Activated CD8-positive, alpha-beta memory T cell treated with anti-CD3 and anti-CD28 coated beads for 1 hour (primary cell): Measurements from ENCODE around the gene PLCB4.

Source experiments
- DNase-seq, 2 donors: peaks; one replicate each; pipeline ENCODE4 v3.0.0-alpha.2; 2020; ENCODE audit warnings: low read depth in 1 of 2; ENCODE audit errors: extremely low read depth in 1 of 2

PLCB4 gene

DNA sequence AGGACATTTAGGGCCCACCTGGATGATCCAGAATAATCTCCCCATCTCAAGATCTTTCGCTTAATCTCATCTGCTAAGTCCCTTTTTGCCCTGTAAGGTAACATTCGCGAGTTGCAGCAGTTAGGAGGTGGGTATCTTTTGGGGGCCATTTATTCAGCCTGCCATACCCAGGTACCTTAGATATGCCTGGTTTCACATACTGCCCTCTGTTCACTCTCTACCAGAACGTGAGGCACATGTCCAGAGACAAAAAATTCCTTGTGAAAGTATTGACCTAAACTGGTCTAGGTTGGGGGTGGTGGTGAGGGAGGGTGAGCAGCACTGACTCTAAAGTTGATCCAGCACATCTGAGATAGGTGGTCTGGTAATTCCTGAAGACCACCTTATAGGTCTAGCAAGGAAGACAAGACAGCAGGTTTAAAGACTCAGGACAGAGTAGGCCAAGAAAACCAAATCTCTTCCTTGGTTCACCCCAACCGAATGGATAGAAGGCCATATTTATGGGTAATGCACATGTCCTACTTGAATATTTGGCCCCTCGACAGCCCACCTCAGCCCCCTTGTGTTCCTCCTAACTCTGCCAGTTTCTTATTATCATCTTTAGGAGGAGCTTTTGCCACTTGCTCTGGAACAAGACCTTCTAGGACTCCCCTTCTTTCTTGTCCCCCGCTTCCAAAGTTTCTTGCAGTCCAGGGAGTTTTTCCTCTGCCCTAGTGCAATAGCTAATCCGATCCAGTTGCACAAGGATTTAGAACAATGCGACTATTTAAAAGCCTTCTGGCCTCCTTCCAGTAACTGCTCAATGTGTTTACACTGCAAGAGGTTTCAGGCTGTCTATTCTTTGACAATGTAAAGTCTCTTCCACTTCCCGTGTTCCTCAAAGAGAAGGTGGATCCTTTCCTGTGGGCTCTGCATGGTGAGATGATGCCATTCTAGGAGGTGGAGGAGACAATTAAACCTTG, 232.5 kb downstream of the PLCB4 start:
- DNase-seq = no peak

DNA sequence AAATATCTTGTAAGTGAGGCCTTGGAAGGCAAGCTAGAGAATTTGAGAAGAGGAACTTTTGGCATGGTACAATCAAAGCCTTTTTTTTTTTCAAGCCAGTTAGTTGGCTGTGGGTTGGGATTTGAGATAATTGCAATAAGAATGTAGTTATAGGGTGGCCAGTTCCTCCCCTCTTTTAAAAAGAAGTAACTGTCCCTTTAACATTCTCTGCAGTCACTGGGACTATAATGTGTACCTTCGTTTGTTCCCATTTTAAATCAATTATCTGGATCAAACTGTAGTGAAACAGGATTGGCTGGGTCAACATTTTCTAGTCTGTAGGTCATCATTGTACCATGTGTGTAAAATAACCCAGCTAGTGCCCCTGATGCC, 233.2 kb downstream of the PLCB4 start:
- DNase-seq = no peak

DNA sequence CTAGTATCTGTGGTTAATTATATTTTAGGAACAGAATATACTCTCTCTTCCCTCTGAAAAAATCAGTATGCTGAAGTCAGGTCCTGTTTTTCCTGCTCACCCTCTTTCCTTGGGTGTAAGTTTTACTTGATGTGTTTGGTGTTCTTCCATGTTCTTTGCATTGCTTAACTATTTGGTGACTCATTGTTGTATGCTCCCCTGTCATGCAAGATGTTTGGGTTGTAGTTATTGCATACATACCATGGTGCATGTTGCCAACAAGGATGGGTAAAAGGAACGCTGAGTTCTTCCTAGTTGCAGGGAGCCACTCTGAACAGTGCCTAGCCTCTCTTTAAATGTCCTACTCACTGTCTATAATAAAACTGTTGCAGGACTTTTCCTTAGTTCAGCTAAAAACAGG, 237.6 kb downstream of the PLCB4 start:
- DNase-seq = no peak

GRCh38 chr20:9308056-9308455, 239.2 kb downstream of the PLCB4 start:
- no peak for DNase-seq

DNA sequence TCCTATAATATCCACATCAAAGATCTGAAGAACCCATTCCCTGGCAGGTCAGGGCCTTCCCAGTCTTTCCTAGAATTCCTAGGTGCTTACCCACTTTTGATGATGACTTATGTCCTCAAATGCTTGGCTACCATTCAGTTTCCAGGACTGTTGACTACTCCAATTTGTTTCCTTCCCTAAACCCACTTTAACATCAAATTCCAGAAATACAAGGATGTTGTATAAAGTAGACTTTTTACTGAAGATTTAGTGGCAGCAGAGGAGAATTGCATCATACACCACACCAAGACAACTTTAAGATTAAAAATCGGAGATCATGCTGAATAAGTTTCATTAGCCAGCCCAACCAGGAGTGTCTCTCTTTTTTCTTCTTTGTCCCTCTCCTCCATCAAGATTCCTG, 242.2 kb downstream of the PLCB4 start:
- DNase-seq = no peak

- DNase-seq = no peak
Measured at GRCh38 chr20:9319687-9320384, 250.9 kb downstream of the PLCB4 start.

GRCh38 chr20:9321007-9321406, 252.1 kb downstream of the PLCB4 start:
- DNase-seq = no peak

DNA sequence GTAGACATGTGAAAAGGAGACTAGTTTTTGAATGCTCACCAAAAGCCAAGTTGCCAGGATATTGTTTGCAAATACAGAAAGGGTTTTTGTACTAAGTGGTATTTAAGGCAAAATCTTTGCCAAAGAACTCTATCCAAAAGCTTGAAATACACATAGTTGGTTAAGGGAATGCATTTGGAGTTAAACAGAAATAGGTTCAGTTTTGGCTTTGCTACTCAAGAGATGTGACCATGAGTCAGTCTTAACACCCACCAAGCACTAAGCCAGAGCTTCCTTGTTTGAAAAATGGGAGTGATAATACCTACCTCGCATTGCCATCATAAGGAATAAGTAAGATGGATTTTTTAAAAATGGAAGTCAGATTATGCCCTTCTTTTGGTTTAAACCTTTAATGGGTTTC, 253.8 kb downstream of the PLCB4 start:
- no peak for DNase-seq

DNA sequence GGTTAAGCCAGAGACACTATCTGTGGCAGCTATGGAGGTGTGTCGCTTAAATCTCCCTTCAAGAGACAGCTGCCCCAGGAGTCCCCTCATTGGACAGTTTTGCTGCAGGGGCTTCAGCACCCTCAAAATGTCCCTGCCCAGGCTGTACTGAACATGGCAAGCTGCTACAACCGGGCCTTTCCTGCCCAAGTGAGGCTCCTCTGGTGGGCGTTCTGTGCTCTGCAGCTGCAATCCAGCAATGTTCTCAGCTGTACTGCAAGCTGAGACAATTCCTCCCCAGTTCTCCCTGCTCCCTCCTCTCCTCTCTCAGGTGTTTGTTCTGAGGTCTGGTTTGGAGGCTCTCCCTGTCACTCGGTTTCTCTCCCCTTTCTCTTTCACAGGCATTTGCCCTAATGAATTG, 254.7 kb downstream of the PLCB4 start:
- no peak for DNase-seq

- DNase-seq = no peak
Measured at GRCh38 chr20:9329355-9330101, 260.6 kb downstream of the PLCB4 start.

DNA sequence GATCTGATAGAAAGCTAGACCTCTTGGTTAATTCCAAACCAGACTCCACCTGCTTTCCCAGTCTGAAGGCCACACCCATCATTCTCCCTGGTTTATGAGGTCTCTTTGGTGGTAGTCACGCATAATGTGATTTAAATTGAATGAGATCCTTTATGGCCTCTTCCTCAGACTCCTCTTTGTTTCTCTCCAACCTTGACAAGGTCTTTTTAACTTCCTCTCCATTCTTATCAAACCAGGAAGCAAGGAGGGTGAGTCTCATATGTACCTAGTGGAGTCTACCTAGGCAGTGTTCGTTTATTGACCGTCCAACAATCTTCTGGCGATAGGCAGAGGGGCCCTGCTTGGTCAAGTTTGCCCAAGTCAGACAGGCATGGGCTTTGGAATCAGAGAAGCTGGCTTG, 261.3 kb downstream of the PLCB4 start:
- no peak for DNase-seq

- no peak for DNase-seq
Measured at GRCh38 chr20:9331707-9332435, 263.0 kb downstream of the PLCB4 start.

DNA sequence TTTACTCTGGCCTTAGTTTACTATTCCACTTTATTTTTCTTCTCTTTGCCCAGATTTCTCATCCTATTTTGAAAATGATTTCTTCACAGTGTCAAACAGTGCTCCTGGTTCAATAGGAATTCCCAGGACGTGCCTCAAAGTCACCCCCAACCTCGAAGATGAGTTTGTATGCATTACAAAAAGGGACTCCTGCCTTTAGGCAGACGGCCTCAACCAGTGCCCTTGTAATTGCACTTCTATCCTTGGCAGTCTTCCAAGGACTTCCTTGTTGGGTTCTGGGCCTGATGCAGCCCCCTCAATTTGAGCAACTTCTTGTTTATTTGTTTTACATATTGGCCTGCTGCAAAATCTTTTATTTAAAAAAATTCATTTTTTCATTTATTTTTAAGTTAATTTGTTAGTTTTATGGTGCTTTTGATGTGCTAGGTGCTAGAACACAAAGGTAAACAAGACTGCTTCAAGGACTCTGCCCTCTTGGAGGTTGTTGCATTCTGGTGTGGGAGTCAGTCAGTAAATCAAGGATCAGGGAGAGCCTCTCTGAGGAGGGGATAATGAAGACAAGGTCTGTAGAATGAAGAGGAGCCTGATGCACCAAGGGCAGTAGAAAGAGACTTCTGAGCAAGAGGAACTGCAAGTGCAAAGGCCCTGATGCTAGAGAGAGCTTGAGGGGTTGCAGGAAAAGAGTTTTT, 264.0 kb downstream of the PLCB4 start:
- DNase-seq = no peak

GRCh38 chr20:9334866-9335265, 266.0 kb downstream of the PLCB4 start:
- no peak for DNase-seq

GRCh38 chr20:9338101-9338500, 269.2 kb downstream of the PLCB4 start:
- DNase-seq = no peak

GRCh38 chr20:9339708-9340107, 270.8 kb downstream of the PLCB4 start:
- DNase-seq = no peak

DNA sequence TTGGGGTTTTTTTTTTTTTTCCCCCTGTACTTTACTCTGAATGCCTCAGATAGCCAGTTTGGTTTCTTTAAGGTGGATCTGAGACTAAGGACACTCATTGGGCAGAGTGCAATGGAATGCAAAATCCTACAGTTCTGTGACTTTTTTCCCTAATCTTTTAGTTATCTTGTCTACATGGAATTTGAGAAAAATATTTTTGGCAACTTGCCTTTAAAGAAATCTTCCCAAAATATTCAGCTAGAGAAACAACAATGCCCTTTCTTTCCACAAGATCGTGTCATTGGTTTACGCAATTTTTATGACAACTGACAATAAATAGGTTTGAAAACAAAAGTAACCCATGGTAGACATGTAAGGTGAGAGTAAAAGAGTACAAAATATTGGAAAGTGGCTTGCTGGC, 273.8 kb downstream of the PLCB4 start:
- no peak for DNase-seq

GRCh38 chr20:9344083-9344920, 275.4 kb downstream of the PLCB4 start:
- DNase-seq = no peak

DNA sequence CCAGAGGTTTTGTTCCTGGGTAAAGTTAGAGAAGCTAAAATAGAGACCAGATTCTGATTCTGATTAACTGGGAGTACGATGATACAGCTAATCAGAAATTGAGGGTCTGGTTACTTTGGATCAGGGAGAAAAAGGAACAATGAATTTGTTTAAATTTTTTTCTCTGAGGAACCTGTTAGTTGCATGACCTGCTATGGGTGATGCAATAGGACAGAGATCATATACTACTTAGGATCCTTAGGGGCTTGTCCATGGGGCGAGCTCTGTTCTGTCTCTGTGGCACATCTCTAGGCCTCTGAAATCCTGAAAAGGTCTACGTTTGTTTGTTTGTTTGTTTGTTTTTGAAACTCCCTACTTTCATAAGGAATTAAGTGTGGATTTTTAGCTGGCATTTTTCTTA, 279.4 kb downstream of the PLCB4 start:
- no peak for DNase-seq
